Stimulated activated naive CD4-positive, alpha-beta T cell (primary cell): ENCODE results near the gene POLR3A.
"Not testable (repeated sequence)": the region's sequence is repeated elsewhere in the genome, so short reads cannot be mapped to it uniquely, and the experiment has no call there.

ENCODE experiments used
- DNase-seq, 6 experiments: peaks; one replicate each; lab custom pipeline; 2025; lab: John Stamatoyannopoulos, UW

Gene POLR3A

GRCh38 chr10:78029269-78030226 is at the start of gene POLR3A:
TSS of gene POLR3A (minus strand) at chr10:78029515. CDS start at chr10:78029407, 108 bp downstream.
- DNase-seq: peak; percentile 84 to 93 (median 88)

- DNase-seq: no peak
These were observed 49.4 kb upstream of the POLR3A start for GRCh38 chr10:78078539-78079330.

GRCh38 chr10:78075806-78076205 is 46.5 kb upstream of the POLR3A start:
- not testable (repeated sequence) for DNase-seq

GRCh38 chr10:78072504-78072903 is 43.2 kb upstream of the POLR3A start:
- no peak for DNase-seq

- DNase-seq: no peak
These were observed 42.5 kb upstream of the POLR3A start for GRCh38 chr10:78071857-78072179.

GRCh38 chr10:78071140-78071856 is 42.0 kb upstream of the POLR3A start:
- no peak for DNase-seq

GRCh38 chr10:78070726-78071125 is 41.4 kb upstream of the POLR3A start:
- no peak for DNase-seq

- not testable (repeated sequence) for DNase-seq
These were observed 40.7 kb upstream of the POLR3A start for GRCh38 chr10:78070064-78070463.

- no peak for DNase-seq
These were observed 39.8 kb upstream of the POLR3A start for GRCh38 chr10:78069151-78069550.

- no peak for DNase-seq
These were observed 37.6 kb upstream of the POLR3A start for GRCh38 chr10:78066728-78067430.

- no peak for DNase-seq
These were observed 36.7 kb upstream of the POLR3A start for GRCh38 chr10:78066012-78066411.

- DNase-seq: no peak
These were observed 36.3 kb upstream of the POLR3A start for GRCh38 chr10:78065611-78066010.

- DNase-seq: not testable (repeated sequence)
These were observed 35.6 kb upstream of the POLR3A start for GRCh38 chr10:78064919-78065318.

GRCh38 chr10:78063236-78063635 is 33.9 kb upstream of the POLR3A start:
- no peak for DNase-seq

- no peak for DNase-seq
These were observed 33.0 kb upstream of the POLR3A start for GRCh38 chr10:78062296-78062695.

GRCh38 chr10:78059906-78060702 is 30.8 kb upstream of the POLR3A start:
- DNase-seq: no peak

- DNase-seq: no peak
These were observed 29.2 kb upstream of the POLR3A start for GRCh38 chr10:78058562-78058961.

- DNase-seq: no peak
These were observed 24.0 kb upstream of the POLR3A start for GRCh38 chr10:78053211-78053868.

GRCh38 chr10:78049851-78050250 is 20.5 kb upstream of the POLR3A start:
- no peak for DNase-seq

GRCh38 chr10:78047314-78047891 is 18.1 kb upstream of the POLR3A start:
- peak; percentile 60 to 85 (median 72) for DNase-seq
